ENCODE results near the gene USP3. TPM values are rescaled to one million over a fixed set of nuclear protein-coding genes. Genes with fewer than 3 reads are reported as not detected.

USP3 gene
- total and polyA plus RNA-seq, 2 of the 13 experiments (the other 11 are each of a cell fraction or from before 2014, with no cell fraction given), result 14.3 to 61.2 TPM

DNA sequence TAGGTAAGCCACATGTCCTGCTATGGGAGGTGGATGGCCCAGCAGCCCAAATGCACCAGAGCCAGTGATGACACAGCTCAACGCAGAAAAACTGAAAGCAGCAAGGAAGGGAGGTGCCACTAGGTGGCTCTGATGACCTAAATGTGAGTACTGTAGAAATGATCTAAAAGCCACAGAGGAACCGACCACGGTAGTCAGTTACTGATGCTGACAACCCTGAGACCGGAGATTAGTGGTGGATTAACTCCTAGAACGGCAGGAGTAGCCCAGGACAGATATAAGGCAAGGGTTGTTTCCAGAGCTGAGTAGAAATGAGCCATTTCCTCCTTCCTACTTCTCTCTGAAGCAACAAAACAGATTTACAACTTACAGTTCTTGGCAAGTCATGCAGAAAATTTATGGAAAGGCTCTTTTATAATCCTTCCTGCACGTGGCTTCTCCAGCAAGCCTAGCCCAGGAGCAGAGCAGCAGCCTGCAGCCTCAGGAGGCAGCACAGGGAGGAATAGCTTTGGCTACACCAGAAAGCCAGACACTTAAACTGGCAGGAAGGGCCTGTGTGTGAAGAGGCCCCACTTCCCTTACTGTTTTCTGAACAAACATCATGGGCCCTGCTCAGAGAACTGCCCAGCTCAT is 105.9 kb downstream of the USP3 start:
- ChIA-PET CTCF (ENCODE audit: low intra/inter-chr PET ratio, low total read pairs) (interaction anchor here (0.8 to 1.5 kb wide), 2 partner anchors 281 to 457 kb away, joined by 4 to 5 read pairs; no protein-coding TSS in a partner anchor), POLR2A (interaction anchor here (1.0 to 2.8 kb wide), 6 partner anchors 10 to 483 kb away, joined by 3 to 27 read pairs (median 5); partner anchors contain the start of genes CIAO2A and FBXL22)
- H3K4me1 ChIP-seq (ENCODE audit: insufficient read depth, low read length), result peaks cover 21% of the 10 kb centered on the region
- no peak overlapping the region for H2AFZ ChIP-seq (ENCODE audit: low read length)
- DNase-seq (ENCODE audit: low spot score) (peak; percentile 77), ATAC-seq (peak; percentile 94), FAIRE-seq (peak; percentile 97)
- peak overlapping the region; percentile 27 for H3K27ac ChIP-seq (ENCODE audit: extremely low read length, insufficient read depth, low read length)
- H3K4me2 ChIP-seq (ENCODE audit: low read depth, low read length), result peak overlapping the region; percentile 66
- no peak overlapping the region for H3K4me3 ChIP-seq (replicated peaks in 1 of 3; ENCODE audit: insufficient read depth in 1 of 3, low read depth in 2 of 3, low read length in 3 of 3)
- no peaks in the 10 kb centered on the region for H3K9me3 ChIP-seq (ENCODE audit: low read length)
- no TSS peak for BruUV-seq (replicated peaks)
- H3K27me3 ChIP-seq (ENCODE audit: control insufficient read depth in 1 of 2, insufficient read depth in 2 of 2, low read length in 2 of 2), result no peaks in the 10 kb centered on the region
- in situ Hi-C loops (cut with HindIII; ENCODE audit: extremely low pct_ligation_motif_present, low pct_unique_long_range_greater_than_20kb), result loop anchor here (5.0 kb wide), 2 partner anchors 282 to 457 kb away; no protein-coding TSS in a partner anchor
- H4K20me1 ChIP-seq (ENCODE audit: insufficient read depth, low read length), result no peaks in the 10 kb centered on the region
- H3K36me3 ChIP-seq (replicated peaks in 1 of 2; ENCODE audit: control insufficient read depth in 1 of 2, insufficient read depth in 2 of 2, low read length in 2 of 2), result peaks cover 2 to 28% of the 10 kb centered on the region in 2 experiments; a peak in 4 of 5 replicates
- no peak overlapping the region; the same call in 1 of the 2 replicates for H3K9ac ChIP-seq (ENCODE audit: insufficient read depth, low read depth, low read length)
- no peaks in the 10 kb centered on the region for H3K79me2 ChIP-seq (ENCODE audit: insufficient read depth, low read length)
- 3% methylated on average over 6 of the region's 6 CpGs for WGBS (ENCODE audit: low lambda C conversion rate)
- intact Hi-C loops (cut with micrococcal nuclease; ENCODE audit: unreplicated experiment), result loop anchor here (1.0 to 5.0 kb wide), 3 partner anchors 281 to 457 kb away; no protein-coding TSS in a partner anchor
- TF ChIP-seq, protein P1, sequence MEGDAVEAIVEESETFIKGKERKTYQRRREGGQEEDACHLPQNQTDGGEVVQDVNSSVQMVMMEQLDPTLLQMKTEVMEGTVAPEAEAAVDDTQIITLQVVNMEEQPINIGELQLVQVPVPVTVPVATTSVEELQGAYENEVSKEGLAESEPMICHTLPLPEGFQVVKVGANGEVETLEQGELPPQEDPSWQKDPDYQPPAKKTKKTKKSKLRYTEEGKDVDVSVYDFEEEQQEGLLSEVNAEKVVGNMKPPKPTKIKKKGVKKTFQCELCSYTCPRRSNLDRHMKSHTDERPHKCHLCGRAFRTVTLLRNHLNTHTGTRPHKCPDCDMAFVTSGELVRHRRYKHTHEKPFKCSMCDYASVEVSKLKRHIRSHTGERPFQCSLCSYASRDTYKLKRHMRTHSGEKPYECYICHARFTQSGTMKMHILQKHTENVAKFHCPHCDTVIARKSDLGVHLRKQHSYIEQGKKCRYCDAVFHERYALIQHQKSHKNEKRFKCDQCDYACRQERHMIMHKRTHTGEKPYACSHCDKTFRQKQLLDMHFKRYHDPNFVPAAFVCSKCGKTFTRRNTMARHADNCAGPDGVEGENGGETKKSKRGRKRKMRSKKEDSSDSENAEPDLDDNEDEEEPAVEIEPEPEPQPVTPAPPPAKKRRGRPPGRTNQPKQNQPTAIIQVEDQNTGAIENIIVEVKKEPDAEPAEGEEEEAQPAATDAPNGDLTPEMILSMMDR (CRISPR knock-in tag; IDR thresholded peaks at IDR 0.05), result peak; percentile 90
- no peak for TF ChIP-seq EP300 (IDR thresholded peaks at IDR 0.05; ENCODE audit: low read depth in 2 of 2, low read length in 2 of 2)
- 0 out of 2 replicates have a peak, but pooled peaks have one; percentile 8 for TF ChIP-seq EP300 (CRISPR knock-in tag; IDR thresholded peaks at IDR 0.05; ENCODE audit: borderline replicate concordance)
- TF ChIP-seq ZNF10 (CRISPR knock-in tag; IDR thresholded peaks at IDR 0.05; ENCODE audit: borderline replicate concordance, low read depth), result no peak
- no peak for TF ChIP-seq FOXA1 (IDR thresholded peaks at IDR 0.05)
- 0 out of 2 replicates have a peak, but pooled peaks have one; percentile 12 for TF ChIP-seq FOXA1 (CRISPR knock-in tag; IDR thresholded peaks at IDR 0.05)
- no peak; the same call in 1 of the 2 replicates for TF ChIP-seq YEATS2 (CRISPR knock-in tag; IDR thresholded peaks at IDR 0.05; ENCODE audit: borderline replicate concordance)
- TF ChIP-seq STAG1 (CRISPR knock-in tag; IDR thresholded peaks at IDR 0.05), result peak; percentile 90
- 0 out of 2 replicates have a peak, but pooled peaks have one; percentile 38 for TF ChIP-seq ZNF614 (CRISPR knock-in tag; IDR thresholded peaks at IDR 0.05; ENCODE audit: borderline replicate concordance)
- TF ChIP-seq HDAC2 (CRISPR knock-in tag; IDR thresholded peaks at IDR 0.05), result peak; percentile 9; the same call in 1 of the 2 replicates
- no peak for TF ChIP-seq ZBTB38 (CRISPR knock-in tag; IDR thresholded peaks at IDR 0.05)
- TF ChIP-seq ZNF713 (CRISPR knock-in tag; IDR thresholded peaks at IDR 0.05), result no peak
- TF ChIP-seq ZFY (CRISPR knock-in tag; IDR thresholded peaks at IDR 0.05), result peak; percentile 24; the same call in 1 of the 2 replicates
- TF ChIP-seq ZNF747 (CRISPR knock-in tag; IDR thresholded peaks at IDR 0.05; ENCODE audit: borderline replicate concordance), result 0 out of 2 replicates have a peak, but pooled peaks have one; percentile 44
- 0 out of 2 replicates have a peak, but pooled peaks have one; percentile 8 for TF ChIP-seq MAFF (IDR thresholded peaks at IDR 0.05; ENCODE audit: low read depth, low read length)
- TF ChIP-seq ZFP91 (CRISPR knock-in tag; IDR thresholded peaks at IDR 0.05; ENCODE audit: borderline replicate concordance), result peak; percentile 44; the same call in 1 of the 2 replicates
- TF ChIP-seq, protein P2, sequence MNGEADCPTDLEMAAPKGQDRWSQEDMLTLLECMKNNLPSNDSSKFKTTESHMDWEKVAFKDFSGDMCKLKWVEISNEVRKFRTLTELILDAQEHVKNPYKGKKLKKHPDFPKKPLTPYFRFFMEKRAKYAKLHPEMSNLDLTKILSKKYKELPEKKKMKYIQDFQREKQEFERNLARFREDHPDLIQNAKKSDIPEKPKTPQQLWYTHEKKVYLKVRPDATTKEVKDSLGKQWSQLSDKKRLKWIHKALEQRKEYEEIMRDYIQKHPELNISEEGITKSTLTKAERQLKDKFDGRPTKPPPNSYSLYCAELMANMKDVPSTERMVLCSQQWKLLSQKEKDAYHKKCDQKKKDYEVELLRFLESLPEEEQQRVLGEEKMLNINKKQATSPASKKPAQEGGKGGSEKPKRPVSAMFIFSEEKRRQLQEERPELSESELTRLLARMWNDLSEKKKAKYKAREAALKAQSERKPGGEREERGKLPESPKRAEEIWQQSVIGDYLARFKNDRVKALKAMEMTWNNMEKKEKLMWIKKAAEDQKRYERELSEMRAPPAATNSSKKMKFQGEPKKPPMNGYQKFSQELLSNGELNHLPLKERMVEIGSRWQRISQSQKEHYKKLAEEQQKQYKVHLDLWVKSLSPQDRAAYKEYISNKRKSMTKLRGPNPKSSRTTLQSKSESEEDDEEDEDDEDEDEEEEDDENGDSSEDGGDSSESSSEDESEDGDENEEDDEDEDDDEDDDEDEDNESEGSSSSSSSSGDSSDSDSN (CRISPR knock-in tag; IDR thresholded peaks at IDR 0.05), result peak; percentile 40; the same call in 1 of the 2 replicates
- TF ChIP-seq FOXA3 (CRISPR knock-in tag; IDR thresholded peaks at IDR 0.05), result 0 out of 2 replicates have a peak, but pooled peaks have one; percentile 3

Data from HepG2 (cell line).